Activated CD4-positive, CD25-positive, alpha-beta regulatory T cell treated with anti-CD3 and anti-CD28 coated beads, Interleukin-2, amount 50 U/mL, for 72 hours (primary cell): ENCODE measurements around the gene TGFBR2.

Experiments
- DNase-seq: peaks from one replicate; pipeline ENCODE4 v3.0.0; 2021

Gene TGFBR2

GRCh38 chr3:30675774-30676173 is 69.4 kb downstream of the TGFBR2 start:
- no peak for DNase-seq

- DNase-seq: no peak
Measured at GRCh38 chr3:30676424-30677346, 70.3 kb downstream of the TGFBR2 start.

- DNase-seq: no peak
Measured at GRCh38 chr3:30677347-30677685, 70.9 kb downstream of the TGFBR2 start.

GRCh38 chr3:30679045-30679444 is 72.6 kb downstream of the TGFBR2 start:
- DNase-seq: no peak

GRCh38 chr3:30680789-30681648 is 74.6 kb downstream of the TGFBR2 start:
- DNase-seq: no peak

- no peak for DNase-seq
Measured at GRCh38 chr3:30681649-30682211, 75.3 kb downstream of the TGFBR2 start.

- no peak for DNase-seq
Measured at GRCh38 chr3:30682434-30683155, 76.2 kb downstream of the TGFBR2 start.

GRCh38 chr3:30683769-30684168 is 77.4 kb downstream of the TGFBR2 start:
- no peak for DNase-seq

- DNase-seq: no peak
Measured at GRCh38 chr3:30684356-30684755, 78.0 kb downstream of the TGFBR2 start.

- no peak for DNase-seq
Measured at GRCh38 chr3:30685267-30685667, 78.9 kb downstream of the TGFBR2 start.

- DNase-seq: no peak
Measured at GRCh38 chr3:30686176-30686575, 79.8 kb downstream of the TGFBR2 start.

GRCh38 chr3:30686799-30687198 is 80.4 kb downstream of the TGFBR2 start:
- DNase-seq: no peak

GRCh38 chr3:30687930-30688570 is 81.6 kb downstream of the TGFBR2 start:
- DNase-seq: no peak

GRCh38 chr3:30688776-30689641 is 82.6 kb downstream of the TGFBR2 start:
- DNase-seq: no peak

- no peak for DNase-seq
Measured at GRCh38 chr3:30690199-30690598, 83.8 kb downstream of the TGFBR2 start.

- no peak for DNase-seq
Measured at GRCh38 chr3:30691249-30691880, 85.0 kb downstream of the TGFBR2 start.

GRCh38 chr3:30691944-30692343 is 85.5 kb downstream of the TGFBR2 start:
- no peak for DNase-seq

- DNase-seq: no peak
Measured at GRCh38 chr3:30692498-30693130, 86.2 kb downstream of the TGFBR2 start.

- DNase-seq: no peak
Measured at GRCh38 chr3:30693470-30694120, 87.2 kb downstream of the TGFBR2 start.

GRCh38 chr3:30694148-30694547 is 87.7 kb downstream of the TGFBR2 start:
- no peak for DNase-seq
